HG03025 (cell line): ENCODE results near the gene GMDS.

Experiments used
- ATAC-seq: cut with Tn5 transposase; IDR thresholded peaks from one replicate; pipeline ENCODE4 v1.9.1; 2021; ENCODE audit warnings: mild to moderate bottlenecking, moderate library complexity; ENCODE audit not compliant: unreplicated experiment, low FRiP score

Gene GMDS

GRCh38 chr6:2141644-2142290 is 103.6 kb downstream of the GMDS start:
- ATAC-seq = no peak

GRCh38 chr6:2140438-2141128 is 104.8 kb downstream of the GMDS start:
- no peak for ATAC-seq

GRCh38 chr6:2135401-2135800 is 110.0 kb downstream of the GMDS start:
- ATAC-seq = no peak

GRCh38 chr6:2134554-2134953 is 110.9 kb downstream of the GMDS start:
- no peak for ATAC-seq

- no peak for ATAC-seq
Observed at GRCh38 chr6:2133716-2134310, 111.6 kb downstream of the GMDS start.

- no peak for ATAC-seq
Observed at GRCh38 chr6:2132916-2133315, 112.5 kb downstream of the GMDS start.

- ATAC-seq = no peak
Observed at GRCh38 chr6:2132416-2132815, 113.0 kb downstream of the GMDS start.

GRCh38 chr6:2129182-2129621 is 116.2 kb downstream of the GMDS start:
- no peak for ATAC-seq

- no peak for ATAC-seq
Observed at GRCh38 chr6:2127484-2127911, 117.9 kb downstream of the GMDS start.

GRCh38 chr6:2126351-2126750 is 119.1 kb downstream of the GMDS start:
- no peak for ATAC-seq

GRCh38 chr6:2125158-2125557 is 120.2 kb downstream of the GMDS start:
- no peak for ATAC-seq

GRCh38 chr6:2124260-2124709 is 121.1 kb downstream of the GMDS start:
- ATAC-seq = no peak

- no peak for ATAC-seq
Observed at GRCh38 chr6:2120912-2121311, 124.5 kb downstream of the GMDS start.

GRCh38 chr6:2119275-2119674 is 126.1 kb downstream of the GMDS start:
- ATAC-seq = no peak

- no peak for ATAC-seq
Observed at GRCh38 chr6:2118136-2118535, 127.3 kb downstream of the GMDS start.

GRCh38 chr6:2117447-2117846 is 128.0 kb downstream of the GMDS start:
- ATAC-seq = no peak

- no peak for ATAC-seq
Observed at GRCh38 chr6:2116496-2116895, 128.9 kb downstream of the GMDS start.

GRCh38 chr6:2114100-2114499 is 131.3 kb downstream of the GMDS start:
- no peak for ATAC-seq

- ATAC-seq = no peak
Observed at GRCh38 chr6:2111162-2111677, 134.2 kb downstream of the GMDS start.

- peak; percentile 51 for ATAC-seq
Observed at GRCh38 chr6:2110504-2110903, 134.9 kb downstream of the GMDS start.

- ATAC-seq = no peak
Observed at GRCh38 chr6:2109796-2110195, 135.6 kb downstream of the GMDS start.
